Esophagus squamous epithelium (tissue), 4 donors: ENCODE measurements around the gene CACNA2D3.

Experiments
- POLR2A ChIP-seq, 4 donors: fragments of 450-650 bp; IDR thresholded peaks; one replicate each; pipeline ENCODE4 v1.6.1; 2017; ENCODE audit warnings: antibody characterized with exemption in 4 of 4, mild to moderate bottlenecking in 4 of 4, moderate library complexity in 3 of 4
- TF ChIP-seq, protein P1 (sequence below), 6 experiments: fragments of 450-650 bp in 4 of 6; fragments of 200-600 bp in 2 of 6; sonication (generic) in 2 of 6; IDR thresholded peaks; one replicate each; pipeline ENCODE4 v1.5.1; 2016 to 2019; ENCODE audit warnings: antibody characterized with exemption in 6 of 6, mild to moderate bottlenecking in 4 of 6, moderate library complexity in 4 of 6

GRCh38 chr3:54432975-54433374 is 310.6 kb downstream of the CACNA2D3 start:
- TF ChIP-seq POLR2A (IDR thresholded peaks at IDR 0.05) = no peak
- TF ChIP-seq, protein P1, sequence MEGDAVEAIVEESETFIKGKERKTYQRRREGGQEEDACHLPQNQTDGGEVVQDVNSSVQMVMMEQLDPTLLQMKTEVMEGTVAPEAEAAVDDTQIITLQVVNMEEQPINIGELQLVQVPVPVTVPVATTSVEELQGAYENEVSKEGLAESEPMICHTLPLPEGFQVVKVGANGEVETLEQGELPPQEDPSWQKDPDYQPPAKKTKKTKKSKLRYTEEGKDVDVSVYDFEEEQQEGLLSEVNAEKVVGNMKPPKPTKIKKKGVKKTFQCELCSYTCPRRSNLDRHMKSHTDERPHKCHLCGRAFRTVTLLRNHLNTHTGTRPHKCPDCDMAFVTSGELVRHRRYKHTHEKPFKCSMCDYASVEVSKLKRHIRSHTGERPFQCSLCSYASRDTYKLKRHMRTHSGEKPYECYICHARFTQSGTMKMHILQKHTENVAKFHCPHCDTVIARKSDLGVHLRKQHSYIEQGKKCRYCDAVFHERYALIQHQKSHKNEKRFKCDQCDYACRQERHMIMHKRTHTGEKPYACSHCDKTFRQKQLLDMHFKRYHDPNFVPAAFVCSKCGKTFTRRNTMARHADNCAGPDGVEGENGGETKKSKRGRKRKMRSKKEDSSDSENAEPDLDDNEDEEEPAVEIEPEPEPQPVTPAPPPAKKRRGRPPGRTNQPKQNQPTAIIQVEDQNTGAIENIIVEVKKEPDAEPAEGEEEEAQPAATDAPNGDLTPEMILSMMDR (IDR thresholded peaks at IDR 0.05) = no peak
